ENCODE data around the gene ZNF134. TPM values are rescaled to one million over a fixed set of nuclear protein-coding genes. Genes with fewer than 3 reads are reported as not detected.
A peak's percentile ranks its signal among the peaks of the same experiment; 100 is the strongest.

ZNF134 gene
- total and polyA plus RNA-seq, 2 experiments from 2014 or later = 10.7 to 24.3 TPM

- Histone ChIP-seq H3K79me2 (peaks cover 8% of the 10 kb centered on the region), H3K9me2 (replicated peaks; ENCODE audit: insufficient read depth) (no peaks in the 10 kb centered on the region), H3K36me3 (replicated peaks; ENCODE audit: insufficient read depth, low read depth) (no peaks in the 10 kb centered on the region), H3K27ac (no peak overlapping the region), H3K9me3 (ENCODE audit: low read depth) (peaks cover 5% of the 10 kb centered on the region), H3K4me3 (no peak overlapping the region), H3K4me1 (ENCODE audit: insufficient read depth) (no peaks in the 10 kb centered on the region), H3K4me2 (peak overlapping the region; percentile 95), H4K20me1 (ENCODE audit: insufficient read depth, poor library complexity, severe bottlenecking) (no peaks in the 10 kb centered on the region), H2AFZ (peak overlapping the region; percentile 69), H3K27me3 (no peaks in the 10 kb centered on the region)
- no peak for DNase-seq (ENCODE audit: low spot score)
- no peak for TF ChIP-seq EZH2 (IDR thresholded peaks at IDR 0.05; ENCODE audit: borderline replicate concordance)
- TF ChIP-seq EZH2phosphoT487 (IDR thresholded peaks at IDR 0.05; ENCODE audit: low read depth, severe bottlenecking, unreplicated experiment) = no peak
- TF ChIP-seq CTCF (IDR thresholded peaks at IDR 0.05; ENCODE audit: poor library complexity) = no peak
- 67% methylated on average over 8 of the region's 8 CpGs for WGBS (ENCODE audit: low lambda C conversion rate, missing lambda C conversion rate)
Measured at GRCh38 chr19:57599377-57599760, 14.7 kb upstream of the ZNF134 start.

- Histone ChIP-seq H3K27me3 (no peaks in the 10 kb centered on the region), H3K4me1 (ENCODE audit: insufficient read depth) (no peaks in the 10 kb centered on the region), H3K79me2 (peaks cover 8% of the 10 kb centered on the region), H3K36me3 (replicated peaks; ENCODE audit: insufficient read depth, low read depth) (no peaks in the 10 kb centered on the region), H3K4me3 (peak within 1 kb of the TSS; percentile 73), H2AFZ (peak within 1 kb of the TSS; percentile 91), H3K4me2 (peak within 1 kb of the TSS; percentile 95), H3K9me2 (replicated peaks; ENCODE audit: insufficient read depth) (no peaks in the 10 kb centered on the region), H3K27ac (no peak within 1 kb of the TSS), H4K20me1 (ENCODE audit: insufficient read depth, poor library complexity, severe bottlenecking) (no peaks in the 10 kb centered on the region), H3K9me3 (ENCODE audit: low read depth) (peaks cover 3% of the 10 kb centered on the region)
- DNase-seq (ENCODE audit: low spot score) = peak; percentile 96
- 1% methylated on average over 53 of the region's 53 CpGs for WGBS (ENCODE audit: low lambda C conversion rate, missing lambda C conversion rate)
- TF ChIP-seq CTCF (IDR thresholded peaks at IDR 0.05; ENCODE audit: poor library complexity) = no peak
- TF ChIP-seq EZH2 (IDR thresholded peaks at IDR 0.05; ENCODE audit: borderline replicate concordance) = no peak
- no peak for TF ChIP-seq EZH2phosphoT487 (IDR thresholded peaks at IDR 0.05; ENCODE audit: low read depth, severe bottlenecking, unreplicated experiment)
Measured at GRCh38 chr19:57599761-57600383, 14.2 kb upstream of the ZNF134 start, which contains the start of gene ZNF530. ZNF530 (plus strand) TSS chr19:57599885; CDS start chr19:57604346, 4,461 bp downstream.

- H3K27ac ChIP-seq = no peak overlapping the region
- H2AFZ ChIP-seq = no peak overlapping the region
- DNase-seq (ENCODE audit: low spot score) = no peak
- no peaks in the 10 kb centered on the region for H3K27me3 ChIP-seq
- no peaks in the 10 kb centered on the region for H3K4me1 ChIP-seq (ENCODE audit: insufficient read depth)
- no peaks in the 10 kb centered on the region for H3K9me3 ChIP-seq (ENCODE audit: low read depth)
- no peaks in the 10 kb centered on the region for H3K9me2 ChIP-seq (replicated peaks; ENCODE audit: insufficient read depth)
- no peak overlapping the region for H3K4me2 ChIP-seq
- no peaks in the 10 kb centered on the region for H3K36me3 ChIP-seq (replicated peaks; ENCODE audit: insufficient read depth, low read depth)
- no peak for TF ChIP-seq CTCF (IDR thresholded peaks at IDR 0.05; ENCODE audit: poor library complexity)
- TF ChIP-seq EZH2 (IDR thresholded peaks at IDR 0.05; ENCODE audit: borderline replicate concordance) = no peak
- TF ChIP-seq EZH2phosphoT487 (IDR thresholded peaks at IDR 0.05; ENCODE audit: low read depth, severe bottlenecking, unreplicated experiment) = no peak
- no peaks in the 10 kb centered on the region for H4K20me1 ChIP-seq (ENCODE audit: insufficient read depth, poor library complexity, severe bottlenecking)
- H3K79me2 ChIP-seq = no peaks in the 10 kb centered on the region
- no peak overlapping the region for H3K4me3 ChIP-seq
- WGBS (ENCODE audit: low lambda C conversion rate, missing lambda C conversion rate) = 100% methylated on average over 5 of the region's 5 CpGs
Measured at GRCh38 chr19:57606931-57607330, 7.1 kb upstream of the ZNF134 start.
